Loucy (cell line): ENCODE measurements around the gene SLC22A31.
"Not testable (repeated sequence)": the region's sequence is repeated elsewhere in the genome, so short reads cannot be mapped to it uniquely, and the experiment has no call there.

Source experiments
- H2AFZ ChIP-seq: fragments of 200-600 bp; sonication (generic); 2 replicates; pipeline ENCODE4 v1.6.0; 2016; ENCODE audit warnings: antibody characterized with exemption, mild to moderate bottlenecking, low read length, moderate library complexity
- H3F3A ChIP-seq: fragments of 200-600 bp; 2 replicates; pipeline ENCODE4 v1.6.0; 2016; ENCODE audit warnings: antibody characterized with exemption, low read depth, mild to moderate bottlenecking
- H3K27me3 ChIP-seq: fragments of 200-600 bp; sonication (generic); 2 replicates; pipeline ENCODE4 v1.6.1; 2014; ENCODE audit warnings: low read length, mild to moderate bottlenecking; ENCODE audit not compliant: insufficient read depth, poor library complexity, severe bottlenecking
- H3K36me3 ChIP-seq: fragments of 200-600 bp; sonication (generic); 2 replicates; pipeline ENCODE4 v1.6.1; 2016; ENCODE audit warnings: low read length; ENCODE audit not compliant: insufficient read depth
- H3K4me1 ChIP-seq: fragments of 200-600 bp; sonication (generic); 2 replicates; pipeline ENCODE4 v1.5.1; 2014; ENCODE audit warnings: low read length, mild to moderate bottlenecking; ENCODE audit not compliant: insufficient read depth, poor library complexity, severe bottlenecking
- H3K4me2 ChIP-seq: fragments of 200-600 bp; sonication (generic); 2 replicates; pipeline ENCODE4 v1.6.0; 2014; ENCODE audit warnings: antibody characterized with exemption, low read length, low read depth, mild to moderate bottlenecking; ENCODE audit not compliant: poor library complexity, severe bottlenecking
- H3K4me3 ChIP-seq: fragments of 200-600 bp; sonication (generic); 2 replicates; pipeline ENCODE4 v1.5.1; 2014; ENCODE audit warnings: low read length, mild to moderate bottlenecking, mixed read lengths; ENCODE audit not compliant: poor library complexity, severe bottlenecking
- H3K79me2 ChIP-seq: fragments of 200-600 bp; sonication (generic); 2 replicates; pipeline ENCODE4 v1.6.1; 2014; ENCODE audit warnings: low read length; ENCODE audit not compliant: insufficient read depth
- H3K9ac ChIP-seq: fragments of 200-600 bp; sonication (generic); 2 replicates; pipeline ENCODE4 v1.6.0; 2014; ENCODE audit warnings: mild to moderate bottlenecking, low read depth, low read length, moderate library complexity; ENCODE audit not compliant: poor library complexity, severe bottlenecking
- H3K9me2 ChIP-seq: fragments of 200-600 bp; sonication (generic); replicated peaks from 2 replicates; pipeline ENCODE4 v1.6.1; 2016; ENCODE audit warnings: low read depth, low read length, mixed read lengths
- H3K9me3 ChIP-seq: fragments of 200-600 bp; sonication (generic); 2 replicates; pipeline ENCODE4 v1.6.1; 2014; ENCODE audit warnings: mild to moderate bottlenecking, antibody characterized with exemption, low read length, low read depth; ENCODE audit not compliant: insufficient read depth
- H4K20me1 ChIP-seq: fragments of 200-600 bp; sonication (generic); 2 replicates; pipeline ENCODE4 v1.6.0; 2014; ENCODE audit warnings: antibody characterized with exemption, low read length, mild to moderate bottlenecking; ENCODE audit not compliant: insufficient read depth, poor library complexity, severe bottlenecking
- CTCF ChIP-seq: fragments of 200-600 bp; sonication (generic); conservative IDR thresholded peaks from 2 replicates; pipeline ENCODE4 v1.5.1; 2014; ENCODE audit warnings: mild to moderate bottlenecking, antibody characterized with exemption, low read length
- EZH2phosphoT487 ChIP-seq: fragments of 200-600 bp; IDR thresholded peaks from 2 replicates; pipeline ENCODE4 v1.6.1; 2018; ENCODE audit warnings: antibody characterized with exemption, mild to moderate bottlenecking, moderate library complexity, borderline replicate concordance

The SLC22A31 gene

DNA sequence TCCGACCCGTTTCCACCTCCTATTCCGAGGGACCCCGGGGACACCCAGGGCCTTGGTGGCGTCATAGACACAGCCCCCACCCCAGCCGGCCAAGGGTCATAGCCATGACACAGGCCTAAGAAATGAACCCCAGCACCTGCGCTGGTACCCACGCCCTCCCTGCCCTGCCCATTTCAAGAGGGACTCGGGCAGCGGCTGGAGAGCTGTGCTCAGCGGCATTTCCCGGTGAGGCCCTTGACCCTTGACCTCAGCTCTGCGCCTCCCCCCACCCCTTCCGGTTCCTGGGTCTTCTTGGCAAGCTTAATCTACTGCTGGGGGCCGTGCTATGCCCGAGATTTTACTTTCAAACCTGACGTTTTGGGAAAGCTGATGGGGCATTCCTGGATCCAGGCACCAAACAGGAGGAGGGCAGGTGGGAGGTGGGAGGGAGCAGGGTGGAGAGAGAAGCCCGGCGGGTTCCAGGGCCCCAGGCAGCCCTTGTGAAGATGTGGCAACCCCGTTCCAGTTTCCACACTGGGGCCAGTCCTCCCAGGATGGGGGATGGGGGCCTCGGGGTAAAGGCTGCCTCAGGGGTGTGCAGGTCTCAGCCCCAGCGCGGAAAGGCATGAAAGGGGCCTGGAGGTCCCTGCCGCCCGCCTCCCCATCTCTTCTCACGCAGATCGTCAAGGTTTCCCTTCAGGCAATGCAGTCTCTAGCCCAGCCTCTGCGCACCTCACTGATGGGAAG, at the start of gene SLC22A31:
Gene SLC22A31, minus strand, starts transcription at position 414 of the 726 bp plus-strand sequence. Its CDS starts 36 bp downstream, at position 378.
- no peak for TF ChIP-seq EZH2phosphoT487
- TF ChIP-seq CTCF = no peak
- Histone ChIP-seq H3K27me3 (no peaks in the 10 kb centered on the region), H3K9me2 (no peaks in the 10 kb centered on the region), H3K79me2 (no peaks in the 10 kb centered on the region), H3K4me2 (no peak within 1 kb of the TSS), H3K9me3 (no peaks in the 10 kb centered on the region), H3K4me3 (no peak within 1 kb of the TSS), H3K9ac (no peak within 1 kb of the TSS), H3K4me1 (no peaks in the 10 kb centered on the region), H3F3A (no peaks in the 10 kb centered on the region), H2AFZ (no peak within 1 kb of the TSS), H4K20me1 (no peaks in the 10 kb centered on the region), H3K36me3 (no peaks in the 10 kb centered on the region)

GRCh38 chr16:89248196-89248982, 48.1 kb upstream of the SLC22A31 start:
- Histone ChIP-seq H4K20me1 (no peaks in the 10 kb centered on the region), H3F3A (no peaks in the 10 kb centered on the region), H3K79me2 (no peaks in the 10 kb centered on the region)

GRCh38 chr16:89247734-89248075, 47.4 kb upstream of the SLC22A31 start:
- H3K9me3 ChIP-seq, H3K4me3 ChIP-seq, H3K4me2 ChIP-seq, H3K9me2 ChIP-seq, H3K4me1 ChIP-seq, H3K27me3 ChIP-seq, H3K9ac ChIP-seq, H2AFZ ChIP-seq, H3K79me2 ChIP-seq, H4K20me1 ChIP-seq, H3F3A ChIP-seq, H3K36me3 ChIP-seq: not testable (repeated sequence)

More at GRCh38 chr16:89248196-89248982, 48.1 kb upstream of the SLC22A31 start:
- no peaks in the 10 kb centered on the region for H3K36me3 ChIP-seq
- no peak overlapping the region for H3K4me2 ChIP-seq
- TF ChIP-seq EZH2phosphoT487 (no peak), CTCF (no peak)
- H3K9me2 ChIP-seq = no peaks in the 10 kb centered on the region
- no peak overlapping the region for H3K9ac ChIP-seq
- H3K27me3 ChIP-seq = no peaks in the 10 kb centered on the region
- no peak overlapping the region for H2AFZ ChIP-seq
- no peak overlapping the region for H3K4me3 ChIP-seq
- H3K4me1 ChIP-seq = no peaks in the 10 kb centered on the region
- H3K9me3 ChIP-seq = no peaks in the 10 kb centered on the region
